Measurements from ENCODE around the gene CLEC1A.

GRCh38 chr12:10121278-10121677, 22.5 kb upstream of the CLEC1A start:
- no peak for TF ChIP-seq SUZ12 (IDR thresholded peaks at IDR 0.05; ENCODE audit: extremely low read depth, insufficient read depth, insufficient read length)
- no peak for TF ChIP-seq ZNF274 (IDR thresholded peaks at IDR 0.05; ENCODE audit: low read depth, low read length)
